ENCODE measurements around the gene FOXJ3.

FOXJ3 gene

DNA sequence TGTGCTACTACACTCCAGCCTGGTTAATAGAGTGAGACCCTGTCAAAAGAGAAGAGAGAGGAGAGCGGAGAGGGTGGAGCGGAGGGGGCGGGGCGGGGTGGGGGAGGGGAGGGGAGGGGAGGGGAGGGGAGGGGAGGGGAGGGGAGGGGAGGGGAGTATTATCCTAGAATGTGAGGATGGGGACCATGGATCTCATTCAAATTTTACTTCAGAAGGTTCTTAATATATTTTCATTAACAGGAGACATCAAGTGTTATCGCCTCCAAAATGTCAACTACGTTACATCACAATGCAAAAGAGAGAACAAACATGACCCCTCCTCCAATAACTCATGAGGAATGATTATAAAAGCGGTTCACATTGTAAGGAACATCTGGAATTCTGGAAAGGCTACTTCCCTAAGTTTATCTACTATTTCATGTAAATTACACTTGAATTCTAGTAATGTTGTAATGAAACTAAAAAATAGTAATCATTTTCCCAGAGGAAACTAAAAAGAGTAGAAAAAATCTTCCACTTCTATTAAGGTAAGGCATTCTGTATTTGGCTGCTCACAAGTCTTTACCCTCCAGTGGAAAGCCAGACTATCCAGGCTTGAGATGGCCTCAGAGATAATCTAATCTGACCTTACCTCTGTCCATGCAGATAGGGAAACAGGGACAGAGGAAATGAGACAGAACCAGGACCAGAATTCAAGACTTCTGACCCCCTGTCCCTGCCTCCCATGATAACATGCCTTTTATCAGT lies 151.7 kb downstream of the FOXJ3 start:
- ATAC-seq, result no peak

DNA sequence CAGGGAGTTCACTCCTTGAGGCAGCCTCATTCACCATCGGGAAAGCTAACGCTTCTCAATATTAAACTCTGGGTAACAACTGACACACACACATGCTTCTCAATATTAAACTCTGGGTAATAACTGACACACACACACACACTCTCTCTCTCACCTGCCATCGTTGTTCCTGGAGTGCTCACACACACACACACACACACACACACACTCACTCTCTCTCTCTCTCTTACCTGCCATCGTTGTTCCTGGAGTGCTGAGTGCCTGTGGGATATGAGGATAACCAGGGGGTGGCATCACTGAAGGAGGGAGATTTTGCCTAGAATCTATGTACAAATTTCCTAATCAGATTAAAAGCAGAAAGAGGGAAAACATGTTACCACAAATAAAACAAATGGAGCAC lies 153.3 kb downstream of the FOXJ3 start:
- ATAC-seq, result no peak

DNA sequence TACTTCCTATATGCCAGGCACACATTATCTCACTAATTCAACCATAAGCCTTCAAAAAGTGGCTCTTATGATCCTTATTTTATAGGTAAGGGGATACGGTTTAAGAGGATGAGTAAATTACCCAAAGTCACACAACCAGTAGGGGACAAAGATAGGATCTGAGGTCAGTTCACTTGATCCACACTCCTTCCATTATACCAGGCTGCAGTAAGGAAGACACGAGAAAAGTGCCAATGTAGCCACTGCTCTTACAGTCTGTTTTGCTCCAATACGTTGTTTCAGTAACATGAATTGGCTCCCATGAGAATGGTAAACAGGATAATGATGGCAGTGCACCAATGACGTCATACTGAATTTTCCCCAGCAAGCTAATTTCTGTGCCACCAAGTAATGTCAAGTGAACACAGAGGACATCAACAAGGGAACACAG lies 155.1 kb downstream of the FOXJ3 start:
- no peak for ATAC-seq

DNA sequence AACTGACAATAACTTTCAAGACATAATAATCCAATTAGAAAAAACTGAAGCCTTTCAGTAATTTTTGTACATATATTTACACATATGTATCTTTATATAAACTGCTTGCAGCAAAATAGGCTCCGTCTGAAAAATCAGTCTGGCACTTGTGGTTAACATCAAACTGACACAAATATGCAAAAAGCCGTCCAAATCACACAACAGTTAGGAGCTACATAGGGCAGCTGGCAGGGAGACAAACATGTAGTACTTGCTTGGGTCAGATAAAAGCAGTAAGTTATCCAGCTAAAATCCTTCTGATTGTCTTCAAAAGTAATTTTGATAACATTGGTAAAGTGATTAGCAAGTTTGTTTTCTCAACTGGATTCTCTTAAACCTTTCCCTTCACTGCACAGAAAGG lies 155.8 kb downstream of the FOXJ3 start:
- ATAC-seq, result no peak

DNA sequence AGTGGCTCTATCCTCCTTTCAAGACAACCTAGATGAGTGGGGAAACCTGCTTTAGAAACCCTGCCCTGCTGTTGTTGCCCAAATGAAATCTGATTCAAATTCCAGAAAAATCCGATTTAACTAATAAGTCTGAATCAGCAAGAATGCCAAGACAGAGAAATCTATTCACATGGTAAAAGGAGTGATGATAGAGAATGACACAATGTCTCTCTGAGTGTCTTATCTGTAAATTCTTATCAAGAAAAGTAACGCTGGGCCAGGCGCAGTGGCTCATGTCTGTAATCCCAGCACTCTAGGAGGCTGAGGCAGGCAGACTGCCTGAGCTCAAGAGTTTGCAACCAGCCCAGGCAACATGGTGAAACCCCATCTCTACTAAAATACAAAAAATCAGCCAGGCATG lies 156.8 kb downstream of the FOXJ3 start:
- ATAC-seq, result no peak

DNA sequence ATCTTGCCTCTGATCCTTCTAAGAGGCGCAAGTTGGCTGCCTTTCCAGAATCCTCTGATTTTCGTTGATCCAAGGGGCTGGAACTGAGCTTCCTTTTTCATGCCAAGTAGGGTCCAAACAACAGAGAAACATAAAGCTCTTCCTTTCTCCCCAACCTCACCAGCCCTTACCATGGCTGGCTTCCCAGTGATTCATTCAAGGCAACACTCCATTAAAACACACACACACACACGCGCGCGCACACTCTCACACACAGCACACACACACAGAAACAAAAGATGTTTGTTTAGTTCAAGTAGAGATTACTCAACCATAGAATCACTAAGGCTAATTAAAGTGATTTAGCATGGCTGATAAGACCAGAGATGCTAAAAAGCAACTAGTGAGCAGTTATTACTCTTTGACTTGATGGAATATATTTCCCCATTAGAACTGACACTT lies 157.5 kb downstream of the FOXJ3 start:
- ATAC-seq, result no peak

DNA sequence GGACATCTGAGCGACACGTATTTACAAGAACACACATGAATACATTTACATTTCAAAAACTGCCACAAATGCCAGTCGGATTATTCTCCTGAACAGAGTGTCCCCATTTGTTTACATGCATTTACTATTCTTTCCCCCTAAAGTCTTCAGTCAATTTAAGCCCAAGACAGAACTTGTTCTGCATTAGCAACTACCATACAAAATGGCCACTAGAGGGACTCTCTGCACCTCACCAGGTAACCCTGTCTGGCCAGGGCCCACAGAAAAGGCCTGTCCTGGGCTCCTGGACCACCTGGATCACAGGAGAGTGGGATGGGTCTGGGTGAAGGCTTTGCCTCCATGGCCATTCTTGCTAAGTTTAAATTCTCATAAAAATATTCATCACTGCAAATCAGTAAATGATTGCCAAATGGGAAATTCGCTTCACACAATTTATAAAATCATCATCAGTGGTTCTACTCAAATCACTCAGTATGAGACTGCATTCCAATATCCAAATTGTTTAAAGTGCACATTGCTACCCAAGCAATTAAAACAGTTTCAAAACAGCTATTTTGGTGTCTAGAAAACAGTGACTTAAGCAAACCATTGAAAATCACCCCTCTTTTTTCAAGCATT lies 158.0 kb downstream of the FOXJ3 start:
- ATAC-seq, result peak; percentile 41 to 63

DNA sequence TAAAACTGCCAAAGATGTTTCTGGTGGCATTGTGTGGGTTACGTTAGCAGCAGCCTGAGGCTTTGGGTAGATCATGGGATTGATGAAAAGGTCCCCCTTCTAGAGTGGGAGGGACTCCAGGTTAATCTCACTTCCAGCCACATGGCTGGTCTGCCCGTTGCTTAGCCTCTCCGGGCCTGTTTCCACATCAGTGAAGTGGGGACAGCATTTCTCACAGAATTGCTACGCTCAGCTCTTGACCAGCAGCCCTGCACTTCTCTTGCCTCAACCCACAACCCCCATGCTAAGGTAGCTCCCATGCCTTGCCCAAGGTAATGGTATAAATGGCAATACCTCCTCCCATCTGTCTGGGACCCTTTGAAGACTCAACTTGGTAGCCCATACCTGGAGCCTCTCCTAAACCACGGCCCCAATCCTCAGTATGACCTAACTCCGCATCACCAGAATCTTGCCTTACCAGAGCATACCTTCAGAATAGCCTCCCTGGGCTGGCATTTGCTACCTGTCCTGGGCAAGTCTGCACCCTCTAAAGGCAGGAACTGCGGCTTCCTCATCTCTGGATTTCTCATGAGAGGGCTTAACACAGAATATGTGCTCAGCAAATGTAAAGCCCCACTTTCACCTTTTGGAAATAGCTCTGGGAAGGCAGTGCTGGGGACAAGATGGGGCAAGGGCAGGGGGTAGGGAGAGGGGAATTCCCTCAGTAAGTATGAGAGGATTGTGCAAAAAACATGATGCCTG lies 159.6 kb downstream of the FOXJ3 start:
- no peak for ATAC-seq

DNA sequence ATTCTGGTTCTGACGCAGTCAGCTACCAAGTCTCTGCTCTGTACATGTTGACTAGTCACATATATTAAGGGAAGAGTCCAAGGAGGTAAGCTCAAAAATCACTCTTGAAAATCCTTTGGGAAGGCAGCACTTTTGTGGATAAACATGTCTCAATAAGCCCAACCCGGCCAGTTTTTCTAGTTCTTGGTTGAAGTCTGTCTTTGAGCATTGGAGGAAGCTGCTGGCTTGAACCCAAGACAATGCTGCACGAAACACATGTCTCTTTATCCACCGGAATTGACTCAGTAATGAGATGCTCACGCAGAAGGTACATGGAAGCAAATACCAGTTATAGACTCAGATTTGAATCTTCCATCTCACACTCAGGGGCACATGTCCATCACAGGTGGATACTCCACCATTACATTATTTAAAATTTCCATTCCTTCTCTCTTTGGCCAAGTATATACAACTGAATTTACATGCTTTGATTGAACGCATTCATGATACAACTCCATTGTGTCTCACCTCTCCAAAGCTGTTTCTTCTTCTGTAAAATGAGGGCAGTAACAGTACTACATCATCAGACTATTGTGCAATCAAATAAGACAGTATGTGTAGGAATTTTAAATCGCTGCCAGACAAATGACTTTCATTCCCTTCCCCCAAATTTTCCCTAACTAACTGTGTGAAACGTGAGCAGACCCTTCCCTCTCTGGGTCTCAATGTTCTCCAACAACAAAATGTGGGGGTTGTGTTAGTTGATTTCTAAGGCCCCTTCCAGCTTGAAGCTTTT lies 160.9 kb downstream of the FOXJ3 start:
- no peak for ATAC-seq

DNA sequence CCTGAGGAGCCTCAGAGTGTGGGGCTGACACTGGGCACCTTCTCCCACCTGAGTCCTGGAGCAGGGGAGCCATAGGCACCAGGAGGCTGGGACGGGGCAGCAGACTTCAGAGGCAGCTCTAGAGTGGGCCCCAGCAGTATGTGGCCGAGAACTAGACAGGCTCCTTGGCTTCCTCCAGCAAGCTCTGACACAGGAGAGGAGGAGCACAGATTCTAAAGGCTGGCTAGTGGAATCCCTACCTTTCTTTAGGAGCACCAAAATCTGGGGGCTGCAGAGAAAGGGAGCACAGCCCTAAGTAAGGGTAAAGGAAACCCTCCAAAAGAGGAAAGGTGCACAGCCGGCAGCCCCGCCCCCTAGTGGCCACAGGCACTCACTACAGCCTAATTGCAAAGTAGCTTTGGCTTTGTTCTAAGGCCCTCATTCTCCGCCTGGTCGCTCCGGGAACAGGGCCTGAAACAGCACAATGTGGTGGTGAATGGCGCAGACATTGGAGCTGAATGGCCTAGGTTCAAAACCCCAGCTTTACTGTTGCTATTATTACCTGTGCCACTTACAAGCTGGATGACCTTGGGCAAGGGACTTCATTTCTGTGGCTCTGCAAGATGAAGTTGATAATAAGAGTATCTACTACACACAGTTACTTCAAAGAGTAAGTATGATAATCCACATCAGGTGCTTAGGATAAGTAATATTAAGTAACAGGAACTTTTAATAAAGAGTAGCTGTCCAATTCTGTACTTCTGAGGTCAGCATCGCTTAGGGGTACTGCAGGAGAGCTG lies 161.7 kb downstream of the FOXJ3 start:
- peak; percentile 51 to 59 for ATAC-seq

DNA sequence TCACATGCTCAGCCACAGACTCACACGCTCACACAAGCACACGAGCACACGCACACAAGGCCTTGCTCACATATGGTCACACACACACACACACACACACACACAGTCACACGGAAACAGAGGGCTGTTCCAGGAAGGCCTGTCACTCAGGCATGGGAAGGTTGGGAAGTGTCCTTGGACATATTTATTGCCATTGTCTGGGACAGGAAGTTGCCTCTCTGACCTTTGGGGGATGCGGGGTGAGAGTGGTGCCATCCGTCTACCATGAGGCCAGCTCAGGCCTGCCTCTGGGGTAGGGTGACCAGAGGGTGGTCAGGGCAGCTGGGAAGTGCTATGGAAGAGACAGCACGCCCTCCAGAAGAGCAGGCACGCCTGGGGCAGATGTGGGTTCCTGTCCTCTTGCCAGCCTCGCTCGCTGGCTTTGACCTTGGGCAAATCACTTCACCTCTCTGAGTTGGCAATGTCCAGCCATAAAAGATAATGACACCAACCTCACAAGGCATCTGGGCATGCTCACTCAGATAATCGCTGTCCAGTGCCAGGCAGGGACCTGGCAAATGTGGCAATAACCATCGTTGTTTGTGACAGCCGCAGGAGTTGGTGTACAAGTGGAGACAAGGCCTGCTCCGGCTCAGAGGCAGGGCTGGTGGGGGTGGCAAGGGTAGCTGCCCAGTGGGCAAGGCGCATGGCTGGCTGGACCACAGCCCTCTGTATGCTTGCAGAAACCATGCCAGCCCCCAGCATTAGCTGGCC lies 162.5 kb downstream of the FOXJ3 start:
- ATAC-seq, result no peak

DNA sequence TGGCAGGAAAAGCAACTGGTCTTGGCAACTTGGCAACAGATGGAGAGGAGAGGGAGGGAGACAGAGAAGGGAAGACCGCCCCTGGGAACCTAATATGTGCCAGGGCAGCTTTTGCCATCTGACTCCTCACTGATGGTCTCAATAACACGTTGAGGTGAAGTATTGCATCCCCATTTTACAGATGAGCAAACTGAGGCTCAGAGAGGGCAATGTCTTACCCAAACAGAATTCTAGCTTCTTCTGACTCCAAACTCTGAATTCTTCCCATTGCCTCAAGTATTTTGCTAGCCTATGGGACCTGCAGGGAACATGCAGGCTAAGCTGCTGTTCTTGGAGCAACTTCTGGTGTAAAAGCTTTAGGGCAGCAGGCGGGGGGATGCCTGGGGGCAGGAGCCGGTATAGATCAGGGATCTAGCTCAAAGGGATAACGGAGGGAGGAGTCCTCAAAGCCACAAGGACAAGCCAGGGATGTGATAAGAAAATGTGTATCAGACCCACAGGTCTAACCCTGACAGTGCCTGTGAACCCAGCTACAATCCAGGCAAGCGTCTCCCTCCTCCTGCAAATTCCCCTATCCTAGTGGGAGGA lies 163.3 kb downstream of the FOXJ3 start:
- no peak for ATAC-seq

DNA sequence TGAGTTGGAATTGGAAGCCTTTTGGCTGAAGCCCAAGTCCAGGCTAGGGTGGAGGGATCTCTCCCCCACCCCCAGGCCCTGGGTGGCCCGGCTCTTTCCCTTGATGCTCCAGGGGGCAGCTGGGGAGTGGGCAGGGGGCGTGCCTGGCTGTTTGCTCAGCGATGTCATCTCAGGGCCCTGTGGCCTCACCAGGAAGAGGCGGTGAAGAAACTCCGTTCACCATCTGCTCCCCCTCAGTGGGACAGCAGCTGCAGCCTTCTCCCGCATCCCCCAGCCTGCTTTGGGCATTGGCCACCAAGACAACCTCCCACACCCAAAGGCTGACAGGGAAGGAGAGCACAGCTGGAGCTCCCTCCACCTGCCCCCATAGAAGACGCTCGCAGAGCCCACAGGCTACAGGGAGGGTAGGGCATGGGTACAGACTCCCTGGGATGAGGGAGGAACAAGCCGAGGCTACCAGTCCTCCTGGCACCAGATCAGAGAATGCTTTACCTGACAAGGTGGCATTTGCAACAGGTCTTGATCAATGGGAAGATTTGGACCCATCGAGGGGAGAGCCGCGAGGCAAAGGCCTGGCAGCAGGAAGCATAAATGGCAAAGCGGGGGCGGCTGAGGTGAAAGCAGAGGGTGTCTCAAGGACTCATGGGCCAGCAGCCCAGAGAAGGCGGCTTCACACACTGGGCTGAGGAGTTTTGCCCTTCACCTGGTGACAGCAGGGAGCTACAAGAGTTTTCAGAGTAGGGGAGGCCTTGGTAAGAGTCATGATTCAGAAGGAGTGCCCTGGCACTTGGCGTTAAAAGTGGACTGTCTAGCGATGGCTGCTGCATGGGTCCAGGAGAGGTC lies 164.0 kb downstream of the FOXJ3 start:
- no peak for ATAC-seq

DNA sequence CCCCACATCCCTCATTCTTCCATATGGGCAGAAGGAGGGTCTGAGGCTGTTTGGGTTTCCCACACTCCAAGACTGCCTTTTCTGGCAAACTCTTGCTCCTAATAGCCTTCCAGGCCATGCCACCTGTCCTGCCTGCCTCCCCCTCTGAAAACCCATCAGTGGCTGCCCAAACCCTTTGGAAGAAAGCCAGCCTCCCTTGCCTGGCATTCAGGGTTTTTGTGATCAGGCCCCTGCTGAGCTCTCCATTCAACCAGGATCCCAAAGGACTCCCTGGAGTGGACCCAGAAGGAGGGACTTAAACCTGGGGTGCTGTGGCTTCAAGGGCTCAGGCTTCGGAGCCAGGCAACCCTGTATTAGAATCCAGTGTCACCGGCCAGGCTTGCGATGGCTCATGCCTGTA lies 166.3 kb downstream of the FOXJ3 start:
- ATAC-seq, result no peak

DNA sequence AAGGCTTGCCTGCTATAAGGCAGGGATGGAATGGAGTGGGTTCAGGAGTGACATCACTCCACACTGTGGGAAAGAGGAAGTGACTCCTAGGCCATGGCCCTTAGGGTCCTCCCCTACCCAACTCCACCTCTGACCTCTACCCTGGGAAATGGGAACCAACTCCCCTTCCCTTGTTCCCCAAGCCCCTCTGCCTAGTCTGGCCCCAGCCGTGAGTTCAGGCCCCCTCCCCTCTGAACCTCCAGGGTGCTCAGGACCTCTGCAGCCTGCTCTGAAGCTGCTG lies 166.7 kb downstream of the FOXJ3 start:
- no peak for ATAC-seq

DNA sequence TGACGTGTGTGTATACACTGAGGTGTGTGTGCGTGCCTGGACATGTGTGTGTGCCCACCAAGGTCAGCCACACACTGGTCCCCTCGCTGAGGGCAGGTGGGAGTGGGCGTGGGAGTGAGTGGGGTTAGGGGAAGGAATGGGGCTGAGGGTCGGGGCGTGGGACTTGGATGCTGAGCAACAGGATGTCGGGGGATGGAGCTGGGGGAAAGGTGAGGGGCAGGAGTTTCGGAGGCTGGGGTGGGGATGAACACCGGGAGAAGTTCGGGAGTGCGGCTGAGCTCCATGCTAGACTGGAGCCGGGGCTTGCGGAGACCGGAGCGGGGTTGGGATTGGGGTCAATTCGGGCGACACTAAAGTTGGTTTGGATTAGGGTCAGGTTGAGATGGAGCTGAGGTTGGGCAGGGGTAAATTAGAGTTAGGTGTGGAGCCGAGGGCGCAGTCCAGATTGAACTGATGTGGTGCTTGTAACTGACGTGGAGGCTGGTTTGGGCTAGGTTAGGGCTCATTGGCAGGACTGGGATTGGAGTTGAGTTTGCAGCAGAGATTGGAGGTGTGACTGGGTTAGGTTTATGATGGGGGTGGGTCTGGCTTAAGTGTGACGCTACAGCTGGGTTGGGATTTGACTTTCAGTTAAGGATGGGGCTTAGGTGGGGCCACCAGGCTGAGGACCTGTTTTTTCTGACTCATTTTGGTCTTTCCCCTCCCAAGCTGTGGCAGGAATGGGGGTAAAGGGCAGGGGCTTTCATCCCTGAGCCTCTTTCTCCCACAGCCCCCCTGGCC lies 167.2 kb downstream of the FOXJ3 start:
- no peak for ATAC-seq

DNA sequence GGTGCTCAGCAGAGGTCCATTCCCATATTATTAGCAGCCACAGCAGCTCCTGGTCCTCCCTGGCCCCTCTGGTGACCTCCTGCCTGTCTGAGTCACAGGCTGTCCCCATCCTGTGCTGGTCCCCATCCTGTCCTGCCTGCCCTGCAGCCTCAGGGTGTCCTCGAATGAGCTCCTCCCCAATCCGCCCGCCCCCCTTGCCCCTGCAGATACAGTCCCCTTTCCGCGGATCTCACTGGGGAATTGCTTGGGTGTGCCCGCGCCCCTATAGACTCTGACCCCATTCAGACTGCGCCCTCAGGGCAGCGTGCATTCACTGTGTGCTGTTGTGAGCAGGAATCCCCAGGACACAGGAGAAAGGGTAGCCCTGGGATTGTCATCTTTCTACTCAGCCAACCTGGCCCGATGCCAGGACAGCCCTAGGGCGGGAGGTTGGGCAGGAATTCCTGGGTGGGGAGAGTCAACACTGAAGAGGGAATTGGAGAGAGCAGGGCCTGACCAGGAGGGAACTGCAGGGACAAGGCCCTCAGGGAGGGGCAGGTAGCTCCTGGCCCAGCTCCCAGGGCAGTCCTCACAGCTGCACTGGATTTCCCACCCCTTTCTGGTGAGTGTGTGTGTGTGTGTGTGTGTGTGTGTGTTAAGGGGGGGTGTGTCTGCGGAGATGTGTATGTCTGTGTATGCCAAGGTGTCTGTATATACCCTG lies 169.4 kb downstream of the FOXJ3 start:
- no peak for ATAC-seq

DNA sequence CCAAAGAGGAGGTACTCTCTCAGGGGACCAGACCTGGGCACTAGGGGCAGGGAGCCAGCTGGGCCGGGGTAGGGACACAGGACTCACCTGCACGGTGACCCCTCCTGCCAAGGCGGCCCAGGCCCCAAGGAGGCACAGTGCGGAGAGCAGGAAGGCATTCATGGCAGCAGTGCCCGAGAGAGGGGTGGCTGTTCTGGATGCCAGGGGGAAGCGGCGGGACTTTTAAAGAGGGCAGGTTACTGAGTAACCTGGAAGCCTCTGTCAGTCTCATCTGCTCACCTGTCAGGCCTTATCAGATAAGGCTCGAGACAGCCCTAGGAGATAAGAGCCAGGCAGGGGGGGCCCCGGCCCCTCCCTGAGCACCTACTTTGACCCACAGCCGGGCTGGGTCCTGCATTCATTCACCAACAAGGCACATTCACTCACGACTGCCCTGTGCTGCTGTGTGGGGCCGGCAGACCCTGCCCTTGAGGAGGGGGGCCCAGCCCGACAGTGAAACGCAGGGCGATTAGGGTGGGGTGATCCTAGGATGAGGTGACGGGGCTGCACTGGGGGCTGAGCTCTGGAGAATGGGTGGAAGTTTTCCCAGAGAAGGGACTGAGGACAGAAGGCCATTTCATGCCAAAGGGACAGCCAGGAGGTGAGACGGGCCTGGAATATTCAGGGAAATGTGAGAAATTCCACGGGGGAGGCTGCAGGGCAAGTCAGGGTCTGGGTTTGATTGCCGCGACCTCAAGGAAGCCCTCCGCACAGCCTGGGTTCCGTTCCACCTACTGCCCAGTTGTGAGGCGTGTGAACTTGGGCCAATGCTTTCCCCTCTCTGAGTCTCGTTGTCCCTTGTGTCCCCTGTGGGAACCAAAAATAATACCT lies 170.2 kb downstream of the FOXJ3 start, which contains the start of gene GUCA2A:
Gene GUCA2A (minus strand): TSS at position 195 of the 870 bp plus-strand sequence. CDS start 33 bp downstream, at position 162.
- ATAC-seq, result no peak
